HEK293 (cell line): ENCODE measurements around the gene TMEM187.

Source experiments
- GFI1B ChIP-seq: fragments of 450-650 bp; formaldehyde crosslinking; IDR thresholded peaks from 2 replicates; pipeline ENCODE4 v1.5.1; 2016; ENCODE audit warnings: missing biosample characterization, missing genetic modification characterization
- IKZF3 ChIP-seq: fragments of 450-650 bp; IDR thresholded peaks from 2 replicates; pipeline ENCODE4 v1.5.0; 2018; ENCODE audit warnings: missing biosample characterization, mild to moderate bottlenecking, missing genetic modification characterization, moderate library complexity
- KLF7 ChIP-seq: fragments of 450-650 bp; formaldehyde crosslinking; IDR thresholded peaks from 2 replicates; pipeline ENCODE4 v1.5.1; 2016; ENCODE audit warnings: missing biosample characterization, missing genetic modification characterization, borderline replicate concordance
- MEIS1 ChIP-seq: sonication (generic); formaldehyde crosslinking; IDR thresholded peaks from 2 replicates; pipeline ENCODE4 v1.8.1; 2022; ENCODE audit warnings: missing genetic modification reagents, mild to moderate bottlenecking, borderline replicate concordance
- PATZ1 ChIP-seq: fragments of 450-650 bp; formaldehyde crosslinking; IDR thresholded peaks from 2 replicates; pipeline ENCODE4 v1.5.1; 2016; ENCODE audit warnings: missing biosample characterization, missing genetic modification characterization
- PRDM1 ChIP-seq: fragments of 450-650 bp; formaldehyde crosslinking; IDR thresholded peaks from 2 replicates; pipeline ENCODE4; 2016; ENCODE audit warnings: missing biosample characterization, missing genetic modification characterization
- PRDM6 ChIP-seq: fragments of 450-650 bp; formaldehyde crosslinking; IDR thresholded peaks from 2 replicates; pipeline ENCODE4 v1.5.1; 2017; ENCODE audit warnings: missing biosample characterization, missing genetic modification characterization
- ZNF133 ChIP-seq: fragments of 450-650 bp; formaldehyde crosslinking; IDR thresholded peaks from 2 replicates; pipeline ENCODE4 v1.5.1; 2016; ENCODE audit warnings: missing biosample characterization, missing genetic modification characterization
- ZNF16 ChIP-seq: fragments of 450-650 bp; formaldehyde crosslinking; IDR thresholded peaks from 2 replicates; pipeline ENCODE4 v1.5.1; 2016; ENCODE audit warnings: low read depth, missing biosample characterization, missing genetic modification characterization
- ZNF174 ChIP-seq: fragments of 450-650 bp; formaldehyde crosslinking; IDR thresholded peaks from 2 replicates; pipeline ENCODE4 v1.5.0; 2017; ENCODE audit warnings: missing biosample characterization, mild to moderate bottlenecking, missing genetic modification characterization
- ZNF175 ChIP-seq: fragments of 450-650 bp; formaldehyde crosslinking; IDR thresholded peaks from 2 replicates; pipeline ENCODE4 v1.5.1; 2016; ENCODE audit warnings: missing biosample characterization, missing genetic modification characterization
- ZNF184 ChIP-seq: fragments of 450-650 bp; IDR thresholded peaks from 2 replicates; pipeline ENCODE4 v1.5.1; 2018; ENCODE audit warnings: missing biosample characterization, mild to moderate bottlenecking, missing genetic modification characterization
- ZNF211 ChIP-seq: fragments of 450-650 bp; formaldehyde crosslinking; IDR thresholded peaks from 2 replicates; pipeline ENCODE4 v1.5.1; 2016; ENCODE audit warnings: low read depth, missing biosample characterization, missing genetic modification characterization
- ZNF23 ChIP-seq: fragments of 450-650 bp; formaldehyde crosslinking; IDR thresholded peaks from 2 replicates; pipeline ENCODE4 v1.5.1; 2016; ENCODE audit warnings: missing biosample characterization, missing genetic modification characterization, borderline replicate concordance
- ZNF24 ChIP-seq: fragments of 450-650 bp; formaldehyde crosslinking; IDR thresholded peaks from 2 replicates; pipeline ENCODE4 v1.5.1; 2016; ENCODE audit warnings: missing biosample characterization, missing genetic modification characterization
- ZNF280C ChIP-seq: fragments of 450-650 bp; formaldehyde crosslinking; IDR thresholded peaks from 2 replicates; pipeline ENCODE4 v1.5.1; 2016; ENCODE audit warnings: missing biosample characterization, missing genetic modification characterization
- ZNF311 ChIP-seq: fragments of 450-650 bp; formaldehyde crosslinking; IDR thresholded peaks from 2 replicates; pipeline ENCODE4 v1.5.1; 2017; ENCODE audit warnings: missing biosample characterization, missing genetic modification characterization, borderline replicate concordance
- ZNF398 ChIP-seq: fragments of 450-650 bp; formaldehyde crosslinking; IDR thresholded peaks from 2 replicates; pipeline ENCODE4 v1.5.1; 2017; ENCODE audit warnings: missing biosample characterization, missing genetic modification characterization
- ZNF449 ChIP-seq: fragments of 450-650 bp; formaldehyde crosslinking; IDR thresholded peaks from 2 replicates; pipeline ENCODE4 v1.5.1; 2017; ENCODE audit warnings: missing biosample characterization, mild to moderate bottlenecking, missing genetic modification characterization, moderate library complexity
- ZNF555 ChIP-seq: fragments of 450-650 bp; formaldehyde crosslinking; conservative IDR thresholded peaks from 2 replicates; pipeline ENCODE4 v1.5.1; 2017; ENCODE audit warnings: missing biosample characterization, mild to moderate bottlenecking, missing genetic modification characterization, inconsistent platforms
- ZNF561 ChIP-seq: fragments of 450-650 bp; IDR thresholded peaks from 2 replicates; pipeline ENCODE4 v1.5.1; 2018; ENCODE audit warnings: missing biosample characterization, missing genetic modification characterization, borderline replicate concordance
- ZNF580 ChIP-seq: fragments of 450-650 bp; formaldehyde crosslinking; IDR thresholded peaks from 2 replicates; pipeline ENCODE4 v1.5.1; 2016; ENCODE audit warnings: missing biosample characterization, missing genetic modification characterization
- ZNF585B ChIP-seq: fragments of 450-650 bp; formaldehyde crosslinking; IDR thresholded peaks from 2 replicates; pipeline ENCODE4 v1.5.1; 2016; ENCODE audit warnings: missing biosample characterization, missing genetic modification characterization
- ZNF626 ChIP-seq: fragments of 450-650 bp; sonication (Bioruptor Pico); formaldehyde crosslinking; IDR thresholded peaks from 2 replicates; pipeline ENCODE4 v1.5.1; 2018; ENCODE audit warnings: missing biosample characterization, missing genetic modification characterization, inconsistent platforms
- ZNF645 ChIP-seq: fragments of 450-650 bp; formaldehyde crosslinking; IDR thresholded peaks from 2 replicates; pipeline ENCODE4; 2016; ENCODE audit warnings: missing biosample characterization, missing genetic modification characterization
- ZNF664 ChIP-seq: fragments of 450-650 bp; formaldehyde crosslinking; IDR thresholded peaks from 2 replicates; pipeline ENCODE4 v1.5.1; 2016; ENCODE audit warnings: missing biosample characterization, missing genetic modification characterization
- ZNF707 ChIP-seq: fragments of 450-650 bp; formaldehyde crosslinking; IDR thresholded peaks from 2 replicates; pipeline ENCODE4 v1.5.1; 2016; ENCODE audit warnings: missing biosample characterization, missing genetic modification characterization
- ZNF776 ChIP-seq: fragments of 450-650 bp; formaldehyde crosslinking; IDR thresholded peaks from 2 replicates; pipeline ENCODE4 v1.5.0; 2017; ENCODE audit warnings: missing biosample characterization, missing genetic modification characterization, borderline replicate concordance
- ZNF792 ChIP-seq: fragments of 450-650 bp; formaldehyde crosslinking; IDR thresholded peaks from 2 replicates; pipeline ENCODE4 v1.5.1; 2016; ENCODE audit warnings: missing biosample characterization, missing genetic modification characterization

The TMEM187 gene

GRCh38 chrX:153972368-153973126, at the start of gene TMEM187 (continued):
- TF ChIP-seq ZNF626 (tag by site-specific recombination) (no peak; the same call in 1 of the 2 replicates), PRDM1 (tag by site-specific recombination) (peak; percentile 37; the same call in 1 of the 2 replicates), PRDM6 (no peak), ZNF211 (tag by site-specific recombination) (no peak), PATZ1 (peak; percentile 34), ZNF398 (tag by site-specific recombination) (peak; percentile 50), ZNF792 (tag by site-specific recombination) (no peak), ZNF16 (tag by site-specific recombination) (no peak), IKZF3 (tag by site-specific recombination) (0 out of 2 replicates have a peak, but pooled peaks have one; percentile 21), ZNF311 (tag by site-specific recombination) (no peak), ZNF23 (no peak), ZNF664 (no peak), MEIS1 (0 out of 2 replicates have a peak, but pooled peaks have one; percentile 41), ZNF175 (no peak), ZNF555 (tag by site-specific recombination) (no peak), ZNF645 (tag by site-specific recombination) (no peak), ZNF580 (no peak), ZNF280C (tag by site-specific recombination) (no peak), ZNF776 (tag by site-specific recombination) (no peak), ZNF133 (tag by site-specific recombination) (no peak), ZNF561 (tag by site-specific recombination) (peak; percentile 64; the same call in 1 of the 2 replicates), ZNF24 (tag by site-specific recombination) (no peak), ZNF585B (tag by site-specific recombination) (no peak), ZNF707 (tag by site-specific recombination) (no peak), GFI1B (tag by site-specific recombination) (no peak), ZNF184 (tag by site-specific recombination) (no peak), ZNF174 (tag by site-specific recombination) (no peak), ZNF449 (tag by site-specific recombination) (no peak), KLF7 (no peak; the same call in 1 of the 2 replicates)
